GM12878 (cell line): ENCODE data around the gene GGCX. TPM values are rescaled to one million over a fixed set of nuclear protein-coding genes. Genes with fewer than 3 reads are reported as not detected.
A peak's percentile ranks its signal among the peaks of the same experiment; 100 is the strongest.

ENCODE experiments used
- CREM ChIP-seq: IDR thresholded peaks from 2 replicates; pipeline ENCODE4 v1.6.1; 2014; ENCODE audit warnings: antibody characterized with exemption, low read depth
- KLF5 ChIP-seq: fragments of 450-650 bp; IDR thresholded peaks from 2 replicates; pipeline ENCODE4 v1.6.1; 2014; ENCODE audit warnings: mild to moderate bottlenecking; ENCODE audit not compliant: partially characterized antibody
- POLR2A ChIP-seq: IDR thresholded peaks from 2 replicates; pipeline ENCODE4 v1.6.1; 2011; ENCODE audit warnings: low read depth, mild to moderate bottlenecking, low read length
- SIN3A ChIP-seq: IDR thresholded peaks from 2 replicates; pipeline ENCODE4 v1.6.1; 2012; ENCODE audit warnings: low read depth, low read length, improper control_type of control experiment
- polyA plus RNA-seq, 11 experiments: library from polyadenylated mRNA; depleted of rRNA in 4 of 11; unstranded in 6 of 11; stranded (reverse) in 5 of 11; fragments of >200 nt; fragmentation: Nextera tagmentation in 4 of 11; fragmentation: Illumina TruSeq in 1 of 11; extraction: Ambion mirVana in 4 of 11; extraction: Trizol in 1 of 11; gene quantifications; 1 replicate in 1 of 11; 2 replicates in 10 of 11; pipeline versions ENCODE4 v1.2.1 to v1.2.3, GENCODE V29; 2011 to 2016; ENCODE audit warnings: inconsistent platforms in 2 of 11, missing spikeins in 2 of 11, low read depth in 1 of 11
- total RNA-seq, 4 experiments: library from RNA; depleted of rRNA in 3 of 4; stranded (reverse); fragments of >200 nt in 3 of 4; fragmentation: Illumina TruSeq in 1 of 4; extraction: Trizol in 1 of 4; gene quantifications; 2 replicates each; pipeline versions ENCODE4 v1.2.1 to v1.2.3, GENCODE V29; 2013 to 2021
- TF ChIP-seq, protein P1 (sequence below): fragments of 450-650 bp; IDR thresholded peaks from 2 replicates; pipeline ENCODE4 v1.6.1; 2018; ENCODE audit warnings: mild to moderate bottlenecking, low read depth, moderate library complexity; ENCODE audit not compliant: partially characterized antibody
- TF ChIP-seq, protein P2 (sequence below): IDR thresholded peaks from 2 replicates; pipeline ENCODE4 v1.6.1; 2012; ENCODE audit warnings: improper control_type of control experiment, low read depth, low read length; ENCODE audit not compliant: insufficient replicate concordance
- TF ChIP-seq, protein P3 (sequence below): fragments of 450-650 bp; IDR thresholded peaks from 2 replicates; pipeline ENCODE4 v1.6.1; 2014; ENCODE audit warnings: mild to moderate bottlenecking
- TF ChIP-seq, protein P4 (sequence below): fragments of 150-350 bp; IDR thresholded peaks from 2 replicates; pipeline ENCODE4 v1.6.1; 2014; ENCODE audit warnings: mild to moderate bottlenecking, low read depth, low read length
- TF ChIP-seq, protein P5 (sequence below): fragments of 450-650 bp; IDR thresholded peaks from 2 replicates; pipeline ENCODE4 v1.6.1; 2017; ENCODE audit warnings: mild to moderate bottlenecking, moderate library complexity
- TF ChIP-seq, protein P6 (sequence below): IDR thresholded peaks from 2 replicates; pipeline ENCODE4 v1.6.1; 2011; ENCODE audit warnings: low read depth, mild to moderate bottlenecking, low read length, moderate library complexity, borderline replicate concordance; ENCODE audit errors: extremely low read depth

Gene GGCX
- total and polyA plus RNA-seq, 10 of the 15 experiments (the other 5 are each of a cell fraction or from before 2014, with no cell fraction given), result 18.1 to 52.7 (median 25.0) TPM

DNA sequence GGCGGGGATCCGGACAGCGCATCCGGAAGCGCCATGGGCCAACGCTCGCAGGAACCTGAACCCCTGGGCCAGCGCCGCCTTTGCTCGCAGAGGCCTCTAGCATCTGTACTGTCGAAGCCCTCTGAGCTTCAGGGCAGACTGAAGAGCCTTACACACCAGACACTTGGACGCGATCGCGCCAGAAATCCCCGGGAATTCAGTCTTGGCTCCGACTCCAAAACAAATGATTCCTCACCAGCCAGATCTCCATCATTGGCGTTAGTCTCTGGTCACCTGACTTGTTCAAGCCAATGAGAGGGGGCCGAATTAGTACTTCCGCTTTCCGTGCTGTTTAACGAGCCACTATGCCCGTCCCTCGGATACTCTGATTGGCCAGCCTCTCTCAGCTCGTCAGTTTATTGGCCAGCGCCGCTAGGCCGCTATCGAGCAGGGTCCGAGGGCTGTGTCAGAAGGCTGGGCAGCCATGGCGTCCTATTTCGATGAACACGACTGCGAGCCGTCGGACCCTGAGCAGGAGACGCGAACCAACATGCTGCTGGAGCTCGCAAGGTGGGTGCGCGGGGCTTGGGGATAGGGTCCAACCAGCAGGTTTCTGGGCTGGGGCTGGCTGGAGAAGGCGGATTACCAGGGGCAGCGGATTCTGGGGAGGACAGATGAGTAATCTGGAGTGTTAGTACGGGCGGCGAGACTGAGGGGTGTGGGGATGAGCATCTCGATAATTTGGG is 34.2 kb upstream of the GGCX start, which contains the start of gene RNF181 (continued):
- peak; percentile 82 for TF ChIP-seq SIN3A
- TF ChIP-seq, protein P1, sequence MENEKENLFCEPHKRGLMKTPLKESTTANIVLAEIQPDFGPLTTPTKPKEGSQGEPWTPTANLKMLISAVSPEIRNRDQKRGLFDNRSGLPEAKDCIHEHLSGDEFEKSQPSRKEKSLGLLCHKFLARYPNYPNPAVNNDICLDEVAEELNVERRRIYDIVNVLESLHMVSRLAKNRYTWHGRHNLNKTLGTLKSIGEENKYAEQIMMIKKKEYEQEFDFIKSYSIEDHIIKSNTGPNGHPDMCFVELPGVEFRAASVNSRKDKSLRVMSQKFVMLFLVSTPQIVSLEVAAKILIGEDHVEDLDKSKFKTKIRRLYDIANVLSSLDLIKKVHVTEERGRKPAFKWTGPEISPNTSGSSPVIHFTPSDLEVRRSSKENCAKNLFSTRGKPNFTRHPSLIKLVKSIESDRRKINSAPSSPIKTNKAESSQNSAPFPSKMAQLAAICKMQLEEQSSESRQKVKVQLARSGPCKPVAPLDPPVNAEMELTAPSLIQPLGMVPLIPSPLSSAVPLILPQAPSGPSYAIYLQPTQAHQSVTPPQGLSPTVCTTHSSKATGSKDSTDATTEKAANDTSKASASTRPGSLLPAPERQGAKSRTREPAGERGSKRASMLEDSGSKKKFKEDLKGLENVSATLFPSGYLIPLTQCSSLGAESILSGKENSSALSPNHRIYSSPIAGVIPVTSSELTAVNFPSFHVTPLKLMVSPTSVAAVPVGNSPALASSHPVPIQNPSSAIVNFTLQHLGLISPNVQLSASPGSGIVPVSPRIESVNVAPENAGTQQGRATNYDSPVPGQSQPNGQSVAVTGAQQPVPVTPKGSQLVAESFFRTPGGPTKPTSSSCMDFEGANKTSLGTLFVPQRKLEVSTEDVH, result no peak
- TF ChIP-seq, protein P2, sequence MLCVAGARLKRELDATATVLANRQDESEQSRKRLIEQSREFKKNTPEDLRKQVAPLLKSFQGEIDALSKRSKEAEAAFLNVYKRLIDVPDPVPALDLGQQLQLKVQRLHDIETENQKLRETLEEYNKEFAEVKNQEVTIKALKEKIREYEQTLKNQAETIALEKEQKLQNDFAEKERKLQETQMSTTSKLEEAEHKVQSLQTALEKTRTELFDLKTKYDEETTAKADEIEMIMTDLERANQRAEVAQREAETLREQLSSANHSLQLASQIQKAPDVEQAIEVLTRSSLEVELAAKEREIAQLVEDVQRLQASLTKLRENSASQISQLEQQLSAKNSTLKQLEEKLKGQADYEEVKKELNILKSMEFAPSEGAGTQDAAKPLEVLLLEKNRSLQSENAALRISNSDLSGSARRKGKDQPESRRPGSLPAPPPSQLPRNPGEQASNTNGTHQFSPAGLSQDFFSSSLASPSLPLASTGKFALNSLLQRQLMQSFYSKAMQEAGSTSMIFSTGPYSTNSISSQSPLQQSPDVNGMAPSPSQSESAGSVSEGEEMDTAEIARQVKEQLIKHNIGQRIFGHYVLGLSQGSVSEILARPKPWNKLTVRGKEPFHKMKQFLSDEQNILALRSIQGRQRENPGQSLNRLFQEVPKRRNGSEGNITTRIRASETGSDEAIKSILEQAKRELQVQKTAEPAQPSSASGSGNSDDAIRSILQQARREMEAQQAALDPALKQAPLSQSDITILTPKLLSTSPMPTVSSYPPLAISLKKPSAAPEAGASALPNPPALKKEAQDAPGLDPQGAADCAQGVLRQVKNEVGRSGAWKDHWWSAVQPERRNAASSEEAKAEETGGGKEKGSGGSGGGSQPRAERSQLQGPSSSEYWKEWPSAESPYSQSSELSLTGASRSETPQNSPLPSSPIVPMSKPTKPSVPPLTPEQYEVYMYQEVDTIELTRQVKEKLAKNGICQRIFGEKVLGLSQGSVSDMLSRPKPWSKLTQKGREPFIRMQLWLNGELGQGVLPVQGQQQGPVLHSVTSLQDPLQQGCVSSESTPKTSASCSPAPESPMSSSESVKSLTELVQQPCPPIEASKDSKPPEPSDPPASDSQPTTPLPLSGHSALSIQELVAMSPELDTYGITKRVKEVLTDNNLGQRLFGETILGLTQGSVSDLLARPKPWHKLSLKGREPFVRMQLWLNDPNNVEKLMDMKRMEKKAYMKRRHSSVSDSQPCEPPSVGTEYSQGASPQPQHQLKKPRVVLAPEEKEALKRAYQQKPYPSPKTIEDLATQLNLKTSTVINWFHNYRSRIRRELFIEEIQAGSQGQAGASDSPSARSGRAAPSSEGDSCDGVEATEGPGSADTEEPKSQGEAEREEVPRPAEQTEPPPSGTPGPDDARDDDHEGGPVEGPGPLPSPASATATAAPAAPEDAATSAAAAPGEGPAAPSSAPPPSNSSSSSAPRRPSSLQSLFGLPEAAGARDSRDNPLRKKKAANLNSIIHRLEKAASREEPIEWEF, result no peak
- TF ChIP-seq CREM, result 0 out of 2 replicates have a peak, but pooled peaks have one; percentile 35
- TF ChIP-seq, protein P3, sequence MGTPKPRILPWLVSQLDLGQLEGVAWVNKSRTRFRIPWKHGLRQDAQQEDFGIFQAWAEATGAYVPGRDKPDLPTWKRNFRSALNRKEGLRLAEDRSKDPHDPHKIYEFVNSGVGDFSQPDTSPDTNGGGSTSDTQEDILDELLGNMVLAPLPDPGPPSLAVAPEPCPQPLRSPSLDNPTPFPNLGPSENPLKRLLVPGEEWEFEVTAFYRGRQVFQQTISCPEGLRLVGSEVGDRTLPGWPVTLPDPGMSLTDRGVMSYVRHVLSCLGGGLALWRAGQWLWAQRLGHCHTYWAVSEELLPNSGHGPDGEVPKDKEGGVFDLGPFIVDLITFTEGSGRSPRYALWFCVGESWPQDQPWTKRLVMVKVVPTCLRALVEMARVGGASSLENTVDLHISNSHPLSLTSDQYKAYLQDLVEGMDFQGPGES, result peak; percentile 74
- TF ChIP-seq, protein P4, sequence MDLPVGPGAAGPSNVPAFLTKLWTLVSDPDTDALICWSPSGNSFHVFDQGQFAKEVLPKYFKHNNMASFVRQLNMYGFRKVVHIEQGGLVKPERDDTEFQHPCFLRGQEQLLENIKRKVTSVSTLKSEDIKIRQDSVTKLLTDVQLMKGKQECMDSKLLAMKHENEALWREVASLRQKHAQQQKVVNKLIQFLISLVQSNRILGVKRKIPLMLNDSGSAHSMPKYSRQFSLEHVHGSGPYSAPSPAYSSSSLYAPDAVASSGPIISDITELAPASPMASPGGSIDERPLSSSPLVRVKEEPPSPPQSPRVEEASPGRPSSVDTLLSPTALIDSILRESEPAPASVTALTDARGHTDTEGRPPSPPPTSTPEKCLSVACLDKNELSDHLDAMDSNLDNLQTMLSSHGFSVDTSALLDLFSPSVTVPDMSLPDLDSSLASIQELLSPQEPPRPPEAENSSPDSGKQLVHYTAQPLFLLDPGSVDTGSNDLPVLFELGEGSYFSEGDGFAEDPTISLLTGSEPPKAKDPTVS, result no peak
- peak; percentile 97 for TF ChIP-seq POLR2A
- TF ChIP-seq, protein P5, sequence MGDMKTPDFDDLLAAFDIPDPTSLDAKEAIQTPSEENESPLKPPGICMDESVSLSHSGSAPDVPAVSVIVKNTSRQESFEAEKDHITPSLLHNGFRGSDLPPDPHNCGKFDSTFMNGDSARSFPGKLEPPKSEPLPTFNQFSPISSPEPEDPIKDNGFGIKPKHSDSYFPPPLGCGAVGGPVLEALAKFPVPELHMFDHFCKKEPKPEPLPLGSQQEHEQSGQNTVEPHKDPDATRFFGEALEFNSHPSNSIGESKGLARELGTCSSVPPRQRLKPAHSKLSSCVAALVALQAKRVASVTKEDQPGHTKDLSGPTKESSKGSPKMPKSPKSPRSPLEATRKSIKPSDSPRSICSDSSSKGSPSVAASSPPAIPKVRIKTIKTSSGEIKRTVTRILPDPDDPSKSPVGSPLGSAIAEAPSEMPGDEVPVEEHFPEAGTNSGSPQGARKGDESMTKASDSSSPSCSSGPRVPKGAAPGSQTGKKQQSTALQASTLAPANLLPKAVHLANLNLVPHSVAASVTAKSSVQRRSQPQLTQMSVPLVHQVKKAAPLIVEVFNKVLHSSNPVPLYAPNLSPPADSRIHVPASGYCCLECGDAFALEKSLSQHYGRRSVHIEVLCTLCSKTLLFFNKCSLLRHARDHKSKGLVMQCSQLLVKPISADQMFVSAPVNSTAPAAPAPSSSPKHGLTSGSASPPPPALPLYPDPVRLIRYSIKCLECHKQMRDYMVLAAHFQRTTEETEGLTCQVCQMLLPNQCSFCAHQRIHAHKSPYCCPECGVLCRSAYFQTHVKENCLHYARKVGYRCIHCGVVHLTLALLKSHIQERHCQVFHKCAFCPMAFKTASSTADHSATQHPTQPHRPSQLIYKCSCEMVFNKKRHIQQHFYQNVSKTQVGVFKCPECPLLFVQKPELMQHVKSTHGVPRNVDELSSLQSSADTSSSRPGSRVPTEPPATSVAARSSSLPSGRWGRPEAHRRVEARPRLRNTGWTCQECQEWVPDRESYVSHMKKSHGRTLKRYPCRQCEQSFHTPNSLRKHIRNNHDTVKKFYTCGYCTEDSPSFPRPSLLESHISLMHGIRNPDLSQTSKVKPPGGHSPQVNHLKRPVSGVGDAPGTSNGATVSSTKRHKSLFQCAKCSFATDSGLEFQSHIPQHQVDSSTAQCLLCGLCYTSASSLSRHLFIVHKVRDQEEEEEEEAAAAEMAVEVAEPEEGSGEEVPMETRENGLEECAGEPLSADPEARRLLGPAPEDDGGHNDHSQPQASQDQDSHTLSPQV, result no peak
- TF ChIP-seq, protein P6, sequence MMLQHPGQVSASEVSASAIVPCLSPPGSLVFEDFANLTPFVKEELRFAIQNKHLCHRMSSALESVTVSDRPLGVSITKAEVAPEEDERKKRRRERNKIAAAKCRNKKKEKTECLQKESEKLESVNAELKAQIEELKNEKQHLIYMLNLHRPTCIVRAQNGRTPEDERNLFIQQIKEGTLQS, result no peak
- no peak for TF ChIP-seq KLF5
